Type B pancreatic cell (in vitro differentiated cells): ENCODE data around the gene DCHS2. TPM values are rescaled to one million over a fixed set of nuclear protein-coding genes. Genes with fewer than 3 reads are reported as not detected.

Experiments used
- DNase-seq: peaks from one replicate; pipeline ENCODE4 v3.0.0; 2021; ENCODE audit warnings: mixed read lengths; ENCODE audit not compliant: unreplicated experiment; ENCODE audit errors: extremely low spot score
- H3K27ac Mint-ChIP-seq: 2 replicates; pipeline ENCODE4 v1.8.0; 2021; ENCODE audit warnings: mild to moderate bottlenecking, mixed read lengths
- H3K27me3 Mint-ChIP-seq: 2 replicates; pipeline ENCODE4 v1.8.0; 2021; ENCODE audit warnings: mixed read lengths
- H3K36me3 Mint-ChIP-seq: 2 replicates; pipeline ENCODE4 v1.8.0; 2021; ENCODE audit warnings: mixed read lengths
- H3K4me1 Mint-ChIP-seq: one replicate; pipeline ENCODE4 v1.8.0; 2021; ENCODE audit warnings: mixed read lengths; ENCODE audit not compliant: unreplicated experiment
- H3K4me3 Mint-ChIP-seq: 2 replicates; pipeline ENCODE4 v1.8.0; 2021; ENCODE audit warnings: mild to moderate bottlenecking, mixed read lengths
- H3K9me3 Mint-ChIP-seq: 2 replicates; pipeline ENCODE4 v1.8.0; 2021; ENCODE audit warnings: mixed read lengths
- CTCF ChIP-seq: fragments of 200-600 bp; sonication (generic); conservative IDR thresholded peaks from 2 replicates; pipeline ENCODE4 v1.5.0; 2021; ENCODE audit warnings: antibody characterized with exemption, mild to moderate bottlenecking
- total RNA-seq: library from RNA; stranded (reverse); gene quantifications from 2 replicates; pipeline ENCODE4 v1.2.1, GENCODE V29; 2021; ENCODE audit warnings: low replicate concordance

The DCHS2 gene
- total RNA-seq, 1 donor from 2014 or later = 1.8 TPM

- Mint-ChIP-seq H3K27me3 (peaks cover 4% of the 10 kb centered on the region), H3K27ac (no peak overlapping the region), H3K36me3 (no peaks in the 10 kb centered on the region), H3K9me3 (no peaks in the 10 kb centered on the region), H3K4me3 (no peak overlapping the region), H3K4me1 (peaks cover 11% of the 10 kb centered on the region)
- no peak for TF ChIP-seq CTCF
- no peak for DNase-seq
These were observed 35.7 kb upstream of the DCHS2 start for GRCh38 chr4:154527308-154527707.

GRCh38 chr4:154526151-154526550 is 34.6 kb upstream of the DCHS2 start:
- no peak overlapping the region for H3K27ac Mint-ChIP-seq
- H3K36me3 Mint-ChIP-seq = no peaks in the 10 kb centered on the region
- no peak for TF ChIP-seq CTCF
- peaks cover 4% of the 10 kb centered on the region for H3K27me3 Mint-ChIP-seq
- DNase-seq = no peak
- peaks cover 18% of the 10 kb centered on the region for H3K4me1 Mint-ChIP-seq
- no peak overlapping the region for H3K4me3 Mint-ChIP-seq
- H3K9me3 Mint-ChIP-seq = no peaks in the 10 kb centered on the region

- DNase-seq = no peak
- H3K4me3 Mint-ChIP-seq = no peak overlapping the region
- H3K9me3 Mint-ChIP-seq = no peaks in the 10 kb centered on the region
- no peak for TF ChIP-seq CTCF
- H3K36me3 Mint-ChIP-seq = no peaks in the 10 kb centered on the region
- no peak overlapping the region for H3K27ac Mint-ChIP-seq
- peaks cover 11% of the 10 kb centered on the region for H3K27me3 Mint-ChIP-seq
- peaks cover 25% of the 10 kb centered on the region for H3K4me1 Mint-ChIP-seq
These were observed 30.0 kb upstream of the DCHS2 start for GRCh38 chr4:154521607-154522006.

GRCh38 chr4:154519214-154519613 is 27.6 kb upstream of the DCHS2 start:
- DNase-seq = no peak
- Mint-ChIP-seq H3K36me3 (no peaks in the 10 kb centered on the region), H3K27me3 (peaks cover 11% of the 10 kb centered on the region), H3K27ac (no peak overlapping the region), H3K4me3 (no peak overlapping the region), H3K4me1 (peaks cover 25% of the 10 kb centered on the region), H3K9me3 (no peaks in the 10 kb centered on the region)
- TF ChIP-seq CTCF = no peak

- no peaks in the 10 kb centered on the region for H3K36me3 Mint-ChIP-seq
- peaks cover 11% of the 10 kb centered on the region for H3K27me3 Mint-ChIP-seq
- no peak overlapping the region for H3K27ac Mint-ChIP-seq
- DNase-seq = no peak
- TF ChIP-seq CTCF = no peak
- H3K4me1 Mint-ChIP-seq = peaks cover 28% of the 10 kb centered on the region
- H3K4me3 Mint-ChIP-seq = no peak overlapping the region
- no peaks in the 10 kb centered on the region for H3K9me3 Mint-ChIP-seq
These were observed 26.0 kb upstream of the DCHS2 start for GRCh38 chr4:154517591-154517990.

- H3K36me3 Mint-ChIP-seq = no peaks in the 10 kb centered on the region
- no peak for DNase-seq
- TF ChIP-seq CTCF = no peak
- peaks cover 11% of the 10 kb centered on the region for H3K27me3 Mint-ChIP-seq
- no peaks in the 10 kb centered on the region for H3K9me3 Mint-ChIP-seq
- no peak overlapping the region for H3K4me3 Mint-ChIP-seq
- H3K4me1 Mint-ChIP-seq = peaks cover 34% of the 10 kb centered on the region
- H3K27ac Mint-ChIP-seq = no peak overlapping the region
These were observed 24.9 kb upstream of the DCHS2 start for GRCh38 chr4:154516318-154517029.
